GM10248 (cell line): ENCODE results near the gene BTN2A1.
A peak's percentile ranks its signal among the peaks of the same experiment; 100 is the strongest.

Experiments
- CTCF ChIA-PET: fragments of 300-600 bp; sonication (Branson Sonifier 250); formaldehyde crosslinking; extraction: SDS; loops from one replicate; lab custom pipeline; 2021; ENCODE audit warnings: antibody characterized with exemption; lab: Yijun Ruan, JAX
- POLR2A ChIA-PET: fragments of 350-650 bp; sonication (Branson Sonifier 250); formaldehyde crosslinking; extraction: SDS; loops from one replicate; lab custom pipeline; 2020; ENCODE audit warnings: antibody characterized with exemption; lab: Yijun Ruan, JAX
- DNase-seq: peaks from one replicate; pipeline ENCODE4 v3.0.0; 2012; ENCODE audit errors: extremely low spot score
- CTCF ChIP-seq: IDR thresholded peaks from 2 replicates; pipeline ENCODE4 v1.5.1; 2012; ENCODE audit warnings: mild to moderate bottlenecking, low read depth; ENCODE audit errors: extremely low read depth, missing control alignments, control extremely low read depth

Gene BTN2A1

DNA sequence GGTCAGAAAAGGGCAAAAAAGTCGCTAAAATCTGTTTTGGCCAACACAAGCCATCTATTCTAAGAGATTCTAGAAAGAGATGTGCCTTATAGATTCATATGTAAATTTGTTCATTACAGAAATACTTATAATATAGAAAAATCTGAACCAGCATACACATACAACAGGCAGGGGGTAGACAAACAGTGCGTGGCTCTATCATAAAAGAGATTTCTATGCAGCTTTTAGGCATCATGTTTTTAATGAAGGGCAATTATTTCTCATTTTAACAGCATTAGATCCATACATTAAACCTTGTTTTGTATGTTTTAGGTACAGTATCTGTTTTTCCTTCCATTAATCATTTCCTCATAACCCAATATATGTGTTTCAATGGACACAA lies 16.8 kb upstream of the BTN2A1 start:
- ChIA-PET CTCF (no interaction called here), POLR2A (no interaction called here)
- TF ChIP-seq CTCF, result no peak
- DNase-seq, result no peak

DNA sequence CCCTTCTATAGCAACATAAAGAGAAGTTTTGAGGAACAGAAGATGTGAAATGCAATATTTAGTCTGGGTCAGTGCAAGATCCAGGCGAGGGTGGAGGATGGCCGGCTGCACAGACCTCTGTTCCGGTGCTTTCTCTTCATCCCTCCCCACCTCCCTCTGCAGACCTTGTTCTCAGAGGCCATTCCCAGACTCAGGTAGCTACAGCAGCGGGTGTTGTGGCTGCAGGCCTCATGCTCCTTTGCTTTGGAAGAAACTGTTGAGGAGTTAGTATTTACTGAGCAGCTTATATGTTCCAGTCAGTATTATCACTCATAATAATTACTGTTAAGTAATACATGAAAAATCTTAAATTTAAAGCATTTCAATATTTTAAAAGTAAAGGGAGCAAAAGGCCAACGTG lies 15.8 kb upstream of the BTN2A1 start:
- ChIA-PET POLR2A (no interaction called here), CTCF (interaction anchor here (0.9 to 1.2 kb wide), 2 partner anchors 12 to 20 kb away, joined by 3 to 4 read pairs; no protein-coding TSS in a partner anchor)
- TF ChIP-seq CTCF, result no peak
- DNase-seq, result no peak

GRCh38 chr6:26445934-26446667 lies 11.7 kb upstream of the BTN2A1 start:
- TF ChIP-seq CTCF, result no peak
- ChIA-PET CTCF (interaction anchor here (0.8 to 2.8 kb wide), 11 partner anchors 10 to 106 kb away, joined by 3 to 6 read pairs (median 3); no protein-coding TSS in a partner anchor), POLR2A (no interaction called here)
- DNase-seq, result peak; percentile 50

DNA sequence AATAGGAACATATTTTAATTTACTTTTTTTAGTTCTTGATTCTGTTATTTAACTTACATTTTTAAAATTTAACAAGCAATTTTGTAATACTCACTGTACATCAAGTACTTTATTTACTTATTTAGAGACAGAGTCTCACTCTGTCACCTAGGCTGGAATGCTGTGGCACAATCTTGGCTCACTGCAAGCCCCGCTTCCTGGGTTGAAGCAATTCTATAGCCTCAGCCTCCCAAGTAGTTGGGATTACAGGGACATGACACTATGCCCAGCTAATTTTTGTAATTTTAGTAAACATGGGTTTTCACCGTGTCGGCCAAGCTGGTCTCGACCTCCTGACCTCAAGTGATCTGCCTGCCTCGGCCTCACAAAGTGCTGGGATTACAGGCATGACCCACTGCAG lies 10.5 kb upstream of the BTN2A1 start:
- ChIA-PET CTCF (interaction anchor here (1.5 to 2.8 kb wide), 2 partner anchors 39 to 105 kb away, joined by 3 to 6 read pairs; no protein-coding TSS in a partner anchor), POLR2A (no interaction called here)
- DNase-seq, result no peak
- TF ChIP-seq CTCF, result no peak

GRCh38 chr6:26450240-26450639 lies 7.5 kb upstream of the BTN2A1 start:
- ChIA-PET POLR2A (no interaction called here), CTCF (interaction anchor here (1.2 to 1.6 kb wide), 3 partner anchors 12 to 109 kb away, joined by 3 to 5 read pairs (median 4); no protein-coding TSS in a partner anchor)
- TF ChIP-seq CTCF, result no peak
- no peak for DNase-seq

DNA sequence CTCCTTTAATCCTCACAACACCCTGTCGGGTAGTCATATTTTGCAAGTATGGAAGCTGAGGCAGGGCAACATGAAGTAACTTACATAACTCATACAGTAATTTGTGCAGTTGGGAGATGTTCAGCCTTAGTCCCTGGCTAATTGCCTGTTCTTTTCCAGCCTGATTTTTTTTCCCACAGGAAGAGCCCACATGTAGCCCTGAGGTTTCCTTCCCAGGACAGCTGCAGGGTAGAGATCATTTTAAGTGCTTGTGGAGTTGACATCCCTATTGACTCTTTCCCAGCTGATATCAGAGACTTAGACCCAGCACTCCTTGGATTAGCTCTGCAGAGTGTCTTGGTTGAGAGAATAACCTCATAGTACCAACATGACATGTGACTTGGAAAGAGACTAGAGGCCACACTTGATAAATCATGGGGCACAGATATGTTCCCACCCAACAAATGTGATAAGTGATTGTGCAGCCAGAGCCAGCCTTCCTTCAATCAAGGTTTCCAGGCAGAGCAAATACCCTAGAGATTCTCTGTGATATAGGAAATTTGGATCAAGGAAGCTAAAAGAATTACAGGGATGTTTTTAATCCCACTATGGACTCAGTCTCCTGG lies 5.0 kb upstream of the BTN2A1 start:
- ChIA-PET POLR2A (no interaction called here), CTCF (interaction anchor here (3.0 kb wide), 1 partner anchor 8 kb away, joined by 6 read pairs; no protein-coding TSS in a partner anchor)
- DNase-seq, result no peak
- no peak for TF ChIP-seq CTCF
